HEK293 (cell line): ENCODE data around the gene SLC8A1.

Experiments
- CTCF ChIA-PET: fragments of 350-600 bp; formaldehyde crosslinking; extraction: SDS; loops from one replicate; lab custom pipeline; 2021; ENCODE audit warnings: antibody characterized with exemption; lab: Yijun Ruan, JAX
- POLR2A ChIA-PET: fragments of 300-600 bp; formaldehyde crosslinking; extraction: SDS; loops from one replicate; lab custom pipeline; 2020; ENCODE audit warnings: antibody characterized with exemption, inconsistent platforms; lab: Yijun Ruan, JAX
- H3K27ac ChIP-seq: fragments of 200-500 bp; sonication (Bioruptor generic); 2 replicates; pipeline ENCODE4 v1.5.1; 2014; ENCODE audit warnings: low read depth, low read length, control low read depth, inconsistent platforms; ENCODE audit errors: extremely low read depth
- H3K36me3 ChIP-seq, 2 experiments: fragments of 200-500 bp in 1 of 2; sonication (Bioruptor generic) in 1 of 2; 1 replicate in 1 of 2; 2 replicates in 1 of 2; pipeline ENCODE4 v1.5.1; 2014 to 2017; ENCODE audit warnings: inconsistent platforms in 2 of 2, low read length in 2 of 2; ENCODE audit not compliant: control insufficient read depth in 2 of 2, insufficient read depth in 1 of 2
- H3K4me1 ChIP-seq: fragments of 200-500 bp; sonication (Bioruptor generic); 2 replicates; pipeline ENCODE4 v1.5.1; 2014; ENCODE audit warnings: mild to moderate bottlenecking, low read length, inconsistent platforms; ENCODE audit not compliant: control insufficient read depth, insufficient read depth
- H3K4me3 ChIP-seq: 2 replicates; pipeline ENCODE4 v1.5.1; 2011; ENCODE audit warnings: low read depth, mild to moderate bottlenecking, control low read depth, low read length, moderate library complexity
- H3K9me3 ChIP-seq: fragments of 200-500 bp; sonication (Bioruptor generic); 2 replicates; pipeline ENCODE4 v1.5.1; 2014; ENCODE audit warnings: low read depth, low read length, inconsistent platforms; ENCODE audit not compliant: control insufficient read depth, insufficient read depth
- GLIS1 ChIP-seq: fragments of 450-650 bp; formaldehyde crosslinking; IDR thresholded peaks from 2 replicates; pipeline ENCODE4 v1.5.1; 2016; ENCODE audit warnings: missing biosample characterization, missing genetic modification characterization
- ZBTB20 ChIP-seq: fragments of 450-650 bp; formaldehyde crosslinking; IDR thresholded peaks from 2 replicates; pipeline ENCODE4 v1.5.1; 2016; ENCODE audit warnings: missing biosample characterization, missing genetic modification characterization
- ZBTB7A ChIP-seq: fragments of 450-650 bp; formaldehyde crosslinking; IDR thresholded peaks from 2 replicates; pipeline ENCODE4 v1.5.1; 2016; ENCODE audit warnings: low read depth, missing biosample characterization, missing genetic modification characterization
- ZIC2 ChIP-seq: fragments of 450-650 bp; formaldehyde crosslinking; IDR thresholded peaks from 2 replicates; pipeline ENCODE4 v1.5.1; 2016; ENCODE audit warnings: missing biosample characterization, missing genetic modification characterization
- ZNF248 ChIP-seq: fragments of 450-650 bp; formaldehyde crosslinking; IDR thresholded peaks from 2 replicates; pipeline ENCODE4 v1.5.1; 2017; ENCODE audit warnings: missing biosample characterization, missing genetic modification characterization
- ZNF274 ChIP-seq, 2 experiments: fragments of 200-500 bp in 1 of 2; fragments of 450-650 bp in 1 of 2; sonication (Bioruptor generic) in 1 of 2; formaldehyde crosslinking in 1 of 2; IDR thresholded peaks; 2 replicates each; pipeline versions ENCODE4 v1.5.1 to v1.6.1; 2014 to 2016; ENCODE audit warnings: borderline replicate concordance in 1 of 2, inconsistent platforms in 1 of 2, low read length in 1 of 2, missing biosample characterization in 1 of 2, missing genetic modification characterization in 1 of 2
- ZNF341 ChIP-seq: fragments of 450-650 bp; formaldehyde crosslinking; IDR thresholded peaks from 2 replicates; pipeline ENCODE4; 2016; ENCODE audit warnings: low read depth, missing biosample characterization, missing genetic modification characterization
- ZNF354C ChIP-seq: fragments of 450-650 bp; formaldehyde crosslinking; IDR thresholded peaks from 2 replicates; pipeline ENCODE4 v1.5.1; 2016; ENCODE audit warnings: missing biosample characterization, missing genetic modification characterization, low read depth, borderline replicate concordance
- ZNF510 ChIP-seq: fragments of 450-650 bp; formaldehyde crosslinking; IDR thresholded peaks from 2 replicates; pipeline ENCODE4 v1.5.1; 2018; ENCODE audit warnings: mild to moderate bottlenecking, missing genetic modification characterization, missing biosample characterization; ENCODE audit not compliant: insufficient replicate concordance
- ZNF561 ChIP-seq: fragments of 450-650 bp; IDR thresholded peaks from 2 replicates; pipeline ENCODE4 v1.5.1; 2018; ENCODE audit warnings: missing biosample characterization, missing genetic modification characterization, borderline replicate concordance
- ZNF785 ChIP-seq: fragments of 450-650 bp; formaldehyde crosslinking; IDR thresholded peaks from 2 replicates; pipeline ENCODE4 v1.5.1; 2016; ENCODE audit warnings: missing biosample characterization, missing genetic modification characterization
- TF ChIP-seq, protein P1 (sequence below): fragments of 450-650 bp; formaldehyde crosslinking; IDR thresholded peaks from 2 replicates; pipeline ENCODE4 v1.5.1; 2016; ENCODE audit warnings: missing biosample characterization, missing genetic modification characterization
- TF ChIP-seq, protein P2 (sequence below): fragments of 450-650 bp; formaldehyde crosslinking; IDR thresholded peaks from 2 replicates; pipeline ENCODE4 v1.5.1; 2016; ENCODE audit warnings: missing biosample characterization, missing genetic modification characterization, borderline replicate concordance
- TF ChIP-seq, protein P3 (sequence below): fragments of 450-650 bp; formaldehyde crosslinking; IDR thresholded peaks from 2 replicates; pipeline ENCODE4 v1.5.0; 2017; ENCODE audit warnings: missing biosample characterization, missing genetic modification characterization, borderline replicate concordance
- TF ChIP-seq, protein P4 (sequence below): fragments of 450-650 bp; formaldehyde crosslinking; IDR thresholded peaks from 2 replicates; pipeline ENCODE4 v1.5.1; 2016; ENCODE audit warnings: missing biosample characterization, missing genetic modification characterization, borderline replicate concordance

The SLC8A1 gene

DNA sequence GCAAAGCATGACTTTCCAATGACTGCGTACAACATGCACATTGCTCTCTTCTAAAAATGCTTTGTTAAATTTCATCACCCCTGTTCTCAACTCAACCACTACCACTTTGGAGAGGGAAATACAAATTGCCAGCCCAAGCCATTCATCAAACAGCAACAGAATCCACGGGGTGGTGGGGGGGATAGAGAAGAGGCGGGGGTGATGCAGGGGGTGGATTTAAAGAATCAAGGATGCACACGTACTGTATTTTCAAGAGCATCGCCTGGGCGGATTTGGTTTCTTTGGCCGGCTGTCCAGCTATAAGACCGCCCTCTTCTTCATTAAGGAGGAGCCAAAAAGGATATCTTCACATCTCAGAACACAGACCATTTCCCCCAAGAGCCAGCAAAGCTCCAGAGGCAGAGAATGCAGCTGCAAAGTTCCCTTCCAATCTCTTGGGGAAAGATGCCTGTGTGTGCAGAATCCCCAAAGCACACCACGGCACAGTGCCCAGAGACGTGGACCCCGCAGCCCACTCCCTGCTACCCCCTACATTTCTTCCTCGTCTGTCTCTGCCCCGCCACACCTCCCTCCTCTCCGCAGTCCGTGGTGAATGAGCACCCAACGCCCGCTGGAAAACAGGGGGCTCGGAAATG lies 977 bp downstream of the SLC8A1 start:
- ChIA-PET POLR2A (no interaction called here), CTCF (interaction anchor here (0.6 to 1.1 kb wide), 4 partner anchors 13 to 267 kb away, joined by 3 to 7 read pairs (median 4); no protein-coding TSS in a partner anchor)
- TF ChIP-seq ZNF510 (tag by site-specific recombination), result no peak
- TF ChIP-seq, protein P1, sequence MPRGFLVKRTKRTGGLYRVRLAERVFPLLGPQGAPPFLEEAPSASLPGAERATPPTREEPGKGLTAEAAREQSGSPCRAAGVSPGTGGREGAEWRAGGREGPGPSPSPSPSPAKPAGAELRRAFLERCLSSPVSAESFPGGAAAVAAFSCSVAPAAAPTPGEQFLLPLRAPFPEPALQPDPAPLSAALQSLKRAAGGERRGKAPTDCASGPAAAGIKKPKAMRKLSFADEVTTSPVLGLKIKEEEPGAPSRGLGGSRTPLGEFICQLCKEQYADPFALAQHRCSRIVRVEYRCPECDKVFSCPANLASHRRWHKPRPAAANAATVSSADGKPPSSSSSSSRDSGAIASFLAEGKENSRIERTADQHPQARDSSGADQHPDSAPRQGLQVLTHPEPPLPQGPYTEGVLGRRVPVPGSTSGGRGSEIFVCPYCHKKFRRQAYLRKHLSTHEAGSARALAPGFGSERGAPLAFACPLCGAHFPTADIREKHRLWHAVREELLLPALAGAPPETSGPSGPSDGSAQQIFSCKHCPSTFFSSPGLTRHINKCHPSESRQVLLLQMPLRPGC (tag by site-specific recombination), result no peak
- TF ChIP-seq ZNF785 (tag by site-specific recombination), result no peak
- no peak for TF ChIP-seq ZNF341 (tag by site-specific recombination)
- TF ChIP-seq, protein P2, sequence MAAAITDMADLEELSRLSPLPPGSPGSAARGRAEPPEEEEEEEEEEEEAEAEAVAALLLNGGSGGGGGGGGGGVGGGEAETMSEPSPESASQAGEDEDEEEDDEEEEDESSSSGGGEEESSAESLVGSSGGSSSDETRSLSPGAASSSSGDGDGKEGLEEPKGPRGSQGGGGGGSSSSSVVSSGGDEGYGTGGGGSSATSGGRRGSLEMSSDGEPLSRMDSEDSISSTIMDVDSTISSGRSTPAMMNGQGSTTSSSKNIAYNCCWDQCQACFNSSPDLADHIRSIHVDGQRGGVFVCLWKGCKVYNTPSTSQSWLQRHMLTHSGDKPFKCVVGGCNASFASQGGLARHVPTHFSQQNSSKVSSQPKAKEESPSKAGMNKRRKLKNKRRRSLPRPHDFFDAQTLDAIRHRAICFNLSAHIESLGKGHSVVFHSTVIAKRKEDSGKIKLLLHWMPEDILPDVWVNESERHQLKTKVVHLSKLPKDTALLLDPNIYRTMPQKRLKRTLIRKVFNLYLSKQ (tag by site-specific recombination), result no peak
- Histone ChIP-seq H3K4me3 (peak overlapping the region; percentile 56), H3K27ac (no peak overlapping the region), H3K9me3 (no peaks in the 10 kb centered on the region), H3K36me3 (no peaks in the 10 kb centered on the region), H3K4me1 (no peaks in the 10 kb centered on the region)

DNA sequence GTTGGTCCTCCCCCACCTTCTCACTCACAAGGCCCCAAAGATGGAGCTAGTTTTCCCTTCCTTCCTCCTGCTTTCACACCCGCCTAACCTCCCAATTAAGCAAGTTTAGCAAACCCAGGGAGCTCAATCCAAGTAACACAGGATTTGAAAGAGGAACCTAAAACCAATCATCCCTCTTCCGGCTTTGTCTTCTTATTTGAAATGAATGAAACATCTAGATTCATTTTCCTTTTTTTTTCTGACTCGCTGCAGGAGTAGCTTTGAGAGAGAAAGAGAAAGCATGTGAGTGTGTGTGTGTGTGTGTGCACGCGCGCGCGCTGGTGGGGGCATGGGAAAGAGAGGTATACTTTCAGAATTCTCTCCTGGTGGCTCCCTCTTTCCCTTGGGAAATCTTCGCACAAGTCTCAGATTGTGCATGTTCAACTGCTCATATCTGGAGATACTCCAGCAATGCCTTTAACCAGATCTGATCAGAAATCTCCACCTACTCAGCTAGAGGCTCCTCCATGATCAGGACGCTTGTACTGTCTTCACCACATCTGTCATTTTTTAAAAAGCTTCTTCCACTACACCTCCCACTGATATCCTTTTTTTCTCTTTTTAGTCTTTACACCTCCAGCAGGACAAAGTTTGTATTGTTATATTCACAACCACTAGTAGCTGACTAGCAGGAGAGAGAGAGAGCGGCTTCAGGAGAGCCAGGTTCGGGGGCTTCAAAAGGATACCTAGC lies 1.7 kb downstream of the SLC8A1 start:
- H3K27ac ChIP-seq, result no peak overlapping the region
- no peak overlapping the region for H3K4me3 ChIP-seq
- POLR2A ChIA-PET, result interaction anchor here (0.6 kb wide), 1 partner anchor 206 kb away, joined by 5 read pairs; no protein-coding TSS in a partner anchor
- no peaks in the 10 kb centered on the region for H3K9me3 ChIP-seq
- TF ChIP-seq, protein P3, sequence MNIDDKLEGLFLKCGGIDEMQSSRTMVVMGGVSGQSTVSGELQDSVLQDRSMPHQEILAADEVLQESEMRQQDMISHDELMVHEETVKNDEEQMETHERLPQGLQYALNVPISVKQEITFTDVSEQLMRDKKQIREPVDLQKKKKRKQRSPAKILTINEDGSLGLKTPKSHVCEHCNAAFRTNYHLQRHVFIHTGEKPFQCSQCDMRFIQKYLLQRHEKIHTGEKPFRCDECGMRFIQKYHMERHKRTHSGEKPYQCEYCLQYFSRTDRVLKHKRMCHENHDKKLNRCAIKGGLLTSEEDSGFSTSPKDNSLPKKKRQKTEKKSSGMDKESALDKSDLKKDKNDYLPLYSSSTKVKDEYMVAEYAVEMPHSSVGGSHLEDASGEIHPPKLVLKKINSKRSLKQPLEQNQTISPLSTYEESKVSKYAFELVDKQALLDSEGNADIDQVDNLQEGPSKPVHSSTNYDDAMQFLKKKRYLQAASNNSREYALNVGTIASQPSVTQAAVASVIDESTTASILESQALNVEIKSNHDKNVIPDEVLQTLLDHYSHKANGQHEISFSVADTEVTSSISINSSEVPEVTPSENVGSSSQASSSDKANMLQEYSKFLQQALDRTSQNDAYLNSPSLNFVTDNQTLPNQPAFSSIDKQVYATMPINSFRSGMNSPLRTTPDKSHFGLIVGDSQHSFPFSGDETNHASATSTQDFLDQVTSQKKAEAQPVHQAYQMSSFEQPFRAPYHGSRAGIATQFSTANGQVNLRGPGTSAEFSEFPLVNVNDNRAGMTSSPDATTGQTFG (tag by site-specific recombination), result no peak
- no peak for TF ChIP-seq ZNF274 (IDR thresholded peaks at IDR 0.05; ENCODE audit: low read length)
- TF ChIP-seq ZNF274 (tag by site-specific recombination; IDR thresholded peaks at IDR 0.05; ENCODE audit: borderline replicate concordance), result no peak
- TF ChIP-seq ZBTB7A (tag by site-specific recombination), result no peak
- TF ChIP-seq ZIC2, result no peak
- no peak for TF ChIP-seq ZNF561 (tag by site-specific recombination)
- no peak for TF ChIP-seq ZNF248 (tag by site-specific recombination)
- no peak for TF ChIP-seq GLIS1 (tag by site-specific recombination)
- no peak for TF ChIP-seq ZNF354C
- TF ChIP-seq ZNF341 (tag by site-specific recombination), result no peak
- no peak for TF ChIP-seq ZBTB20
- TF ChIP-seq, protein P4, sequence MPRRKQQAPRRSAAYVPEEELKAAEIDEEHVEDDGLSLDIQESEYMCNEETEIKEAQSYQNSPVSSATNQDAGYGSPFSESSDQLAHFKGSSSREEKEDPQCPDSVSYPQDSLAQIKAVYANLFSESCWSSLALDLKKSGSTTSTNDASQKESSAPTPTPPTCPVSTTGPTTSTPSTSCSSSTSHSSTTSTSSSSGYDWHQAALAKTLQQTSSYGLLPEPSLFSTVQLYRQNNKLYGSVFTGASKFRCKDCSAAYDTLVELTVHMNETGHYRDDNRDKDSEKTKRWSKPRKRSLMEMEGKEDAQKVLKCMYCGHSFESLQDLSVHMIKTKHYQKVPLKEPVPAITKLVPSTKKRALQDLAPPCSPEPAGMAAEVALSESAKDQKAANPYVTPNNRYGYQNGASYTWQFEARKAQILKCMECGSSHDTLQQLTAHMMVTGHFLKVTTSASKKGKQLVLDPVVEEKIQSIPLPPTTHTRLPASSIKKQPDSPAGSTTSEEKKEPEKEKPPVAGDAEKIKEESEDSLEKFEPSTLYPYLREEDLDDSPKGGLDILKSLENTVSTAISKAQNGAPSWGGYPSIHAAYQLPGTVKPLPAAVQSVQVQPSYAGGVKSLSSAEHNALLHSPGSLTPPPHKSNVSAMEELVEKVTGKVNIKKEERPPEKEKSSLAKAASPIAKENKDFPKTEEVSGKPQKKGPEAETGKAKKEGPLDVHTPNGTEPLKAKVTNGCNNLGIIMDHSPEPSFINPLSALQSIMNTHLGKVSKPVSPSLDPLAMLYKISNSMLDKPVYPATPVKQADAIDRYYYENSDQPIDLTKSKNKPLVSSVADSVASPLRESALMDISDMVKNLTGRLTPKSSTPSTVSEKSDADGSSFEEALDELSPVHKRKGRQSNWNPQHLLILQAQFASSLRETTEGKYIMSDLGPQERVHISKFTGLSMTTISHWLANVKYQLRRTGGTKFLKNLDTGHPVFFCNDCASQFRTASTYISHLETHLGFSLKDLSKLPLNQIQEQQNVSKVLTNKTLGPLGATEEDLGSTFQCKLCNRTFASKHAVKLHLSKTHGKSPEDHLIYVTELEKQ (tag by site-specific recombination), result no peak
- H3K4me1 ChIP-seq, result no peaks in the 10 kb centered on the region
- CTCF ChIA-PET, result interaction anchor here (0.6 to 1.1 kb wide), 5 partner anchors 13 to 267 kb away, joined by 3 to 7 read pairs (median 4); no protein-coding TSS in a partner anchor
- H3K36me3 ChIP-seq, result no peaks in the 10 kb centered on the region
